GM18520 (cell line): ENCODE data around the gene SLC2A4RG.

Experiments used
- ATAC-seq: cut with Tn5 transposase; IDR thresholded peaks from one replicate; pipeline ENCODE4 v1.9.1; 2021; ENCODE audit not compliant: unreplicated experiment

Gene SLC2A4RG

DNA sequence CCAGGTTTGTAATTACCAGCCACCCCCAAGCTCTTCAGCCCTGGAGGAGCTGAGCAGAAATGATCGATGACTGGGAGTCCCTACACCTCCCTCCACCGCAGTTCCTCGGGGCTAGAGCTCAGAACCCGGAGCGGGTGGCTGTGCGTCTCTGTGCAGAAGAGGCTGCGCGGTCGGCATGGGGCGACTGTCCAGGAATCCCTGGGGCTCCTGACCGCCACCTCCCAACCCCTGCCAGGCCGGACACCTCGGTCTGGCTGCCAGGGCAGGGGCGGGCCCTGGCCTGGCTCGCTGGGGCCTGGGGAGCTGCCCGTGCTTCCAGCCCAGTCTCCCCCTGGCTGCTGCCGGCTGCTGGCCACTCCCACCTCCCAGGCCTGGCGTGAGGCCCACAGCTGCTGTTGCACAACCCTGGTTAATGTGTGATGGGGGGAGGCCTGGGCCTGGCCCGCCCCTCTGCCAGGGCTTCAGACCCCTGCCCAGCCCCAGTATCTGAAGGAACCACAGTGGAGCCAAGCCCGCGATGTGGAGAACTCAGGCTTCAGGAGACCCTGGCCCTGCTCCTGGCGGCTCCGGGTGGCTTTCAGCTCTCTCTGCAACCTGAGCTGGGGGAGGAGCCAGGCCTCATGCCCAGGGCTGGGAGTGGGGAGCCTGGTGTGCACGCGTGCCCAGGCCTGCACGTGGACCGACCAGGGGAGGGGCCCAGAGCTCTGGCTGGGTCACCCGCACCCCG lies 1.2 kb downstream of the SLC2A4RG start:
- ATAC-seq = no peak

DNA sequence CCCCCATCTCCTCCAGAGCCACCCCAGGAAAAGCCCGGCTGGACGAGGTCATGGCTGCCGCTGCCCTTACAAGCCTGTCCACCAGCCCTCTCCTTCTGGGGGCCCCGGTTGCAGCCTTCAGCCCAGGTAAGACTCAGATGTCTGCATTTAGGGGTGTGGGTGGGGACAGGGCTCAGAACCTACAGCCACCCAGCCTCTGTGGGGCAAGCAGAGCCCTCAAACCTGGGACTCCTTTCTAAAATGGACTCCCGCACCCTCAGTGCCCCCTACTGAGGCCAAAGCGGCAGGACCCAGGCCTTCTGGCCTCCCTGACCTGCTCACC lies 1.7 kb downstream of the SLC2A4RG start:
- no peak for ATAC-seq

DNA sequence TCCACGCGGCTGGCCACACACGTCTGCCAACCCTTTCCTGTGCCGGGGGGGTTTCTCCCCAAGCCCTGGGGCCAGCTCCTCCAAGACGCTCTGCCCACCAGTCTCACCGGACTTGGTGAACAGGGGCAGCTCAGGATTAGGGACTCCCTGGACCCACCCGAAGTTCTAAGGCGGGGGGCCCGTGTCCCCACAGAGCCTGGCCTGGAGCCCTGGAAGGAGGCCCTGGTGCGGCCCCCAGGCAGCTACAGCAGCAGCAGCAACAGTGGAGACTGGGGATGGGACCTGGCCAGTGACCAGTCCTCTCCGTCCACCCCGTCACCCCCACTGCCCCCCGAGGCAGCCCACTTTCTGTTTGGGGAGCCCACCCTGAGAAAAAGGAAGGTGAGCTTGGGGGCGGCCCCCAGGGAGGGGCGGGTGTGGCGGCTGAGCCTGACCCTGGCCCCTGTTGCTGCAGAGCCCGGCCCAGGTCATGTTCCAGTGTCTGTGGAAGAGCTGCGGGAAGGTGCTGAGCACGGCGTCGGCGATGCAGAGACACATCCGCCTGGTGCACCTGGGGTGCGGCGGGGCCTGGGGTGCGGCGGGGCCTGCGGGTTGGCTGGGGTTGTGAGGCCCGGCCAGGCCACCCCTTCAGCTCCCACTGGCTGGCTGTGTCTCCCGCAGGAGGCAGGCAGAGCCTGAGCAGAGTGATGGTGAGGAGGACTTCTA lies 2.3 kb downstream of the SLC2A4RG start:
- no peak for ATAC-seq

DNA sequence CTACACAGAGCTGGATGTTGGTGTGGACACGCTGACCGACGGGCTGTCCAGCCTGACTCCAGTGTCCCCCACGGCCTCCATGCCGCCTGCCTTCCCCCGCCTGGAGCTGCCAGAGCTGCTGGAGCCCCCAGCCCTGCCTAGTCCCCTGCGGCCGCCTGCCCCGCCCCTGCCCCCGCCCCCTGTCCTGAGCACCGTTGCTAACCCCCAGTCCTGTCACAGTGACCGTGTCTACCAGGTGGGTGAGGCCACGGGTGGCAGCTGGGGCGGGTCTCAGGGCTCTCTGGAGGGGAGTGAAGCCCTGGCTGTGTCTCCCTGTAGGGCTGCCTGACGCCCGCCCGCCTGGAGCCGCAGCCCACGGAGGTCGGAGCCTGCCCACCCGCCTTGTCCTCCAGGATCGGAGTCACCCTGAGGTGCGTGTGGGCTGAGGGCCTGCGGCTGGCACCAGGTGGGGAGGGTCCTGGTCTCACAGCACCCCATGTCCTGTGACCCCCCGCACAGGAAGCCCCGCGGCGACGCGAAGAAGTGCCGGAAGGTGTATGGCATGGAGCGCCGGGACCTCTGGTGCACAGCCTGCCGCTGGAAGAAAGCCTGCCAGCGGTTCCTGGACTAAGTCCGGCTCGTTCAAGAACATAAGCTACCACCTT lies 2.9 kb downstream of the SLC2A4RG start:
- no peak for ATAC-seq

DNA sequence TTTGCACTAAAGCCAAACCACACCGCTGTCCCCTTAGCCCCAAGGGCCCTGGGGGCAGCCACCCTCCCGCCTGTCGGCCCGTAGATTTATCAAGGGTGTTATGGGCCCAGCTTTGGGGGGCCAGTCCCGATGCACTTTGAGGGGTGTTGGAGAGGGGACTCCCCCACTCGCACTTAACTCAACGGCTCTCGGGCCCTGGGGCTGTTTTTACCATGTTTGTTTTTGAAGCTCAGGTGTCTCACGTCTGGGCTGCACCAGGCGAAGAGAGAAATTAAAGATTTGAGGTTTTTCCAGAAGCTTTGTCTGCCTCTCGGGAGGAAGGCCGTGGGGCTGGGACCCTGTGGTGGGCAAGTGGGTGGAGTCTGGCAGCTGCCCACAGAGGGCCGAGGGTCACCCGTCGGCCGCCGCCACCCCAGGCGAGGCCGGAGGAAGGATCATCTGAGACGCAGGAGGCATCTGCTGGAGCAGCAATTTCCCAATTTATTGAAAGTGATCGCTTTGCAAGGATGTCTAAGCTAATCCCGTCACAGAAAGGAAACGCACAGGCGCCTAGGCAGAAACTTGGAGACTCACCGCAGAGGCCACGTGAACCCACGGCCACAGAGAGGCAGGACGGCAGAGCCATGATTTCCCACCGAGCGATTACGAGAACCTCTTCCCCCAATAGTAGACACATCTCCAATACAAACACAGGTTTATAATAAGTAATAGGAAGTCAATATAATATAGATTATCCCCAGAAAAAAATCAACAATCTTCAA lies 3.8 kb downstream of the SLC2A4RG start:
- ATAC-seq = no peak

DNA sequence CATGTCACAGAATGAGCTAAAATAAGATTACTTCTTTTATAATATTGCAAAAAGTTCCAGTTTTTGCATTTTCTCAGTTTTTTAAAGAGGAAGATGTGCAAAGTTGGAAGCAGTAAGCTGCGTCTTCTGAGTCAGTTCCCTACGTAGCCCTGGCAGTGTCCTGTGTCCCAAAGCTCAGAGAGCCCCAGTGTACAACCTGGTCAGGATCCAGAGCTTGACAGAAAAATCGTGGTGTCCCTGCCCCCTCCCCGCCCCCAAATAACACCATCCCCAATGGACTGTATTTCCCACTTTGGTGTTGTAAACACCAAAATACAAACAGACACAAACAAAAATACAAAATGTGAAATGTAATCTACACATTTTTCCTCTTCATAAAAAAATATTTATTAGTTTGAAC lies 4.6 kb downstream of the SLC2A4RG start:
- ATAC-seq = no peak

DNA sequence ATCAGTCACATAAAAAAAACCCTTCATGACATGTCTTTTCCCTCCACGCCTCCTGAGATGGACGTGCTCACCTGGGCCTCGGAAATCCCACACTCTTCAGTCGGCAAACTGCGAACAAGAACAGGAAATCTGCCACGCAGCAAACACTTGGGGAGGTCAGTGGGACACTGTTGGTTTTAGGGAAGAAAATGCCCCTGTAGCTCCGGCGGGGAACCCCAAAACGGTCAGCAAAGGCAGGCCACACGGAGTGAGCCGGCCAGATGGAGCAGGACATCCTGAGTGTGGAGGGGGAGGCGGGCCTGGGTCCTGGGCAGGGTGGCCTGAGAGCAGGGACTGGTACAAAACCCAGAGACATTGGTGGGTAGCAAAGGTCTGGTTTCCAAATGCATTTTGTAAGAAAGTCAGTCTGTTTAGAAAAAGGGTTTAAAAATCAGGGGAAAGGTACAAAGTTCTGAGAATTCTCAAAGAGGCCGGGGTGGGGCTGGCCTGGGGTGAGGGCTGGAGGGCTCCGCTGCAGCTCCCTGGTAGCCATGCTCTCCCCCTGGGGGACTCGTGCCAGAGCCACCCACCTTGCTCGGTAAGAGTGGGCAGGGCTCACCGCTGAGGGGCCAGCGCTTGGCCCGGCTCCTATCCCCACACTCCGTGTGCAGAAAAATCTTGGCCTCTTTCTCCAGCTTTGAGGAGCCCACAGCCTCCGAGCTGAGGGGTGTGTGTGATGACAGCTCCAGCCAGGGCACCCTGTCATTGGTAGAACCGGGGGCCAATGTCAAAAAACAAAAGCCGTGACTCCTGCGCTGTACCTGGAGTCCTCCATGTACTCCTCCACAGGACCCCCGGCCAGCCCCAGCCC lies 5.2 kb downstream of the SLC2A4RG start:
- no peak for ATAC-seq

DNA sequence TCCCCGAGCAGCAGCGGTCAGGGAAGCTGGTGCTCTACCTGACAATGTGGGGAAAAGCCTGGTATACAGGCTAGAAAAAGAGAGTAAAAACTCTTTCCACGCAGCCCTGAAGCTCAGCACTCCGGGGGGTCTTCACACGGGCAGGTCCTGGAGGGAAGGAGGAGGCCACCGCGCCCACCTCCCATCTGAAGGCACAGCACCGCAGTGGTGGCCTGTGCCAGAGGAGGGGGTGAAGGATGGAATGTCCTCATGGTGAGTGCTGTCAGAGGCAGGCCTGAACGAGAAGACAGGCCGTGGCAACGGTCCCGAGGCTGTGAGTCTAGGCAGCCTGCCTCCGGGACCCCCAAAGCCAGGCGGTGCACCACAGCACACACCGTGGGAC lies 5.8 kb downstream of the SLC2A4RG start:
- no peak for ATAC-seq

DNA sequence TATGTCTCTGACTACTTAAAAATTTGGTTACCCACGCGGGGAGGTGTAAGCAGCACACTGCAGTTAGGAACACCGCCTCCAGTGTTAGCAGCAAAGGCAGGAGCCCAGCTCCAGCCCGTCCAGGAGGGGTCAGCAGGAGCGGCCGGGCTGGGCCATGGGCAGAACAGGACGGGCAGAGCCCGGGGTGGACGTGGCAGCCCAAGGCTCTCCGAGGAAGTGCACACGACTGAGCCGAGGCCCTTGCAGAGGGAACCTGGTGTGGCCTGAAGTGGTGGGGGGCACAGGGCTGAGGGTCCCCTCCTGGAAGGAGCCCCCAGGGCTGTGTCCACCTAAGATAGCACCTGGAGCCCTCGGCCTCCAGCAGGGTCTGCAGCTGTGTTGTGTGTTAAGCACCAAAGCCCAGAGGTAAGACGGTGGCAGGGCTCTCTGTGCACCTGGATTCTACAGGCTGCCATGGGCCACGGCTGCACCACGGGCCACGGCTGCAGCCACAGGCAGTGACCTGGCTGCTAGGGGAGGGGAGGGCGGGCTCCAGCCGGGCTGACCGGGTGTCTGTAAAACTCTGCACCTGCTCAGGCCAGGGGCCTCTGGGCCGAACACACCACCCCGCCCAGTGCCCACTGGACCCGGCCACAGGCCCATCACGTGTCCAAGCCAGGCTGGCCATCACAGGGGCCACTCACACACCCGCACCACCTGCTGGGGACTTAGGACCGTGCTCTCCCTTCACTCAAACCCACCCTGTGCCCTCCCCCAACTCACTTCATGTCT lies 6.6 kb downstream of the SLC2A4RG start:
- no peak for ATAC-seq

DNA sequence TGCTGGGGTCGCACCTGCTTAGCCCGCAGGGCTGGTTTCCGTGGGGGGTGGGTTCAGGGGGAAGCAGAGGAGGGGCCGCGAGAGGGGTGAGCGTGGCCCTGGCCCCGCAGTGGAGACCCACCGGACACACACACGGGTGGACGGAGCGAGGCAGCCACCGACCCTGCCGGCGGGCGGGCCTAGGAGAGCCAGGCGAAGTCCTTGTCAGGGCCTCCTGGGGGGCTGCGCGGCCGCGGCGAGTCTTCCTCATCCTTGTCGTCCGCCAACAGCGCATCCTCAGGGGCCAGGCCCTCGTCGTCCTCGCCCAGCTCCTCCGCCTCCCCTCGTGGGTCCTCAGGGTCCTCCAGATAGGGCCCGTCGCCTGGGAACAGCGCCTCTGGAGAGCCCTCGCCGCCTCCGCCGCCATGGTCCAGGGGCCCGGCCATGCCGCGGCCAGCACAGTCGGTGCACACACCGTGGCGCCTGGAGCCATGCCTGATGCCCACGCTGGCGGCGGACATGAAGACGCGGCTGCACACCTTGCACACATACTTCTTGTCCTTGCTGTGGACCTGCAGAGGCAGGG lies 7.3 kb downstream of the SLC2A4RG start:
- ATAC-seq = no peak

DNA sequence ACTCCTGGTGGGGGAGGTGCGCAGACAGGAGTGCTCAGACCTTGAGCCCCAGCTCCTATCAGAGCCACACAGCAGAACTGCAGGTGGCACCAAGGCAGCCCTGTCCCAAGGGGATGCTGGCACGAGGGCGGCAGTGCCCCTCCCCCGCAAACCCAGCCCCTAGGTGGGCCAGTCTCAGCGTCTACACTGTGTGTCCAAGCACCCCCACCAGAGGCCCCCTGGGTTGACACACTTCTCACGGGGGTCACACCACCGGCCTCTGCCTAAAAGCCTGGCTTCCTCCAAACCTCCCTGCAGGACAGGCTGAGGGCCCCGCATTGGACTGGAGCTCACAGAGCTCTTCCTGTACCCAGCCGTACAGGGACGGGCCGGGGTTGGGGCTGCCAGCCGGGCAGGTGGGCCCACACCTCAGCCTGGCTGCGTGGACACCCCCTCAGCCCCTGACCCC lies 8.1 kb downstream of the SLC2A4RG start:
- no peak for ATAC-seq

DNA sequence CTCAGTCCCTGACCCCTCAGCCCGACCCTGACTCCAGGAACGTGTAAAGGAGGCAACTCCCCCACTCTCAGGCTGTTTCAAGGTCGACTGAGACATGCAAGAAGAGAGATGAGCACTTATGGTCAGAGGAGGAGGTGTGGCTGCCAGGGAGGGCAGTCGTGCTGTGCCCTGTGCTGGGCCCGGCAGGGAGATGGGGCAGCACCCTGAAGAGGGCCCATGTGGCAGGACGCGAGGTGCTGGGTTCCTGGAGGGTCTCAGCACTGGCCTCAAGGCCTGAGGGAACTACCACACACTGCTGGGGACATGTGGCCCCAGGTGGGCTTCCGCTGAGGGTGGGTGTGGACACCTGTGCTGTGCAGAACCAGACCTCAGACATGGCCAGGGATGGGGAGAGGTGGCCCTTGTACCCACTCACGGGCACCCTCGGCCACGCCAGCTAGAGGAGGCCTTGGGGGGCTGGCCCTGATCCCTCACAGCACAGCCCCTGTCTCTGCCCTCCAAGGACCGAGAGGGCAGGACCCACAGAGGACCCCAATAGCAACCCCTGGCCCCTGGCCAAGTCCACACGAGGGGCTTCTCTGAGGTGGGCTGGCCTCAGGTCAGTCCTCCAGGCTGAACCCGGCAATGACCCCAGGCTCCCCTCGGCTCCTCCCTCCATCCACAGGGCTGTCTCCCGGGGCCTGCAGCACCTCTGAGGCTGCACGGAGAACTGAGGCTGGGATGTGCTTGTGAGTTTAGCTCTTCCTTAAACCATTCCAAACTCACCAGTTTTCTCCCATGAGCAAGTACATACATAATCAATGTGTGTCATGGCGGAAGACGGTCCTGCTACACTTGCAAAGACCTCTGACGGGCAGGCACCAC lies 8.7 kb downstream of the SLC2A4RG start:
- no peak for ATAC-seq

DNA sequence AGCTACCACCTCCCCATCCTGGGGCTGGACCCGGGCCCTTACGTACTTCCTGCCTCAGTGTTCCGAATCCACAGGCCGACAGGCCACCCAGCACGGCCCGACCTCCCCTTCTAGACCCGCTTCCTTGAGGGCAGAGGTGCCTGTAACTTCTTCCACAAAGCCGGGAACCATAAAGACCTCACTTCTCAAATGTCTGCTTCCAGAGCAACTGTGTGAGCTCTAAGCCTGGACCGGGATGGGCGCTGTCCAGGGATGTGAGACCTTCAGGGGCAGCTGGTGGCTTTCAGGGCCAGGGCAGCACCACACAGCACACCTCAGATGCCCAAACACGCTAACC lies 9.3 kb downstream of the SLC2A4RG start:
- ATAC-seq = no peak

DNA sequence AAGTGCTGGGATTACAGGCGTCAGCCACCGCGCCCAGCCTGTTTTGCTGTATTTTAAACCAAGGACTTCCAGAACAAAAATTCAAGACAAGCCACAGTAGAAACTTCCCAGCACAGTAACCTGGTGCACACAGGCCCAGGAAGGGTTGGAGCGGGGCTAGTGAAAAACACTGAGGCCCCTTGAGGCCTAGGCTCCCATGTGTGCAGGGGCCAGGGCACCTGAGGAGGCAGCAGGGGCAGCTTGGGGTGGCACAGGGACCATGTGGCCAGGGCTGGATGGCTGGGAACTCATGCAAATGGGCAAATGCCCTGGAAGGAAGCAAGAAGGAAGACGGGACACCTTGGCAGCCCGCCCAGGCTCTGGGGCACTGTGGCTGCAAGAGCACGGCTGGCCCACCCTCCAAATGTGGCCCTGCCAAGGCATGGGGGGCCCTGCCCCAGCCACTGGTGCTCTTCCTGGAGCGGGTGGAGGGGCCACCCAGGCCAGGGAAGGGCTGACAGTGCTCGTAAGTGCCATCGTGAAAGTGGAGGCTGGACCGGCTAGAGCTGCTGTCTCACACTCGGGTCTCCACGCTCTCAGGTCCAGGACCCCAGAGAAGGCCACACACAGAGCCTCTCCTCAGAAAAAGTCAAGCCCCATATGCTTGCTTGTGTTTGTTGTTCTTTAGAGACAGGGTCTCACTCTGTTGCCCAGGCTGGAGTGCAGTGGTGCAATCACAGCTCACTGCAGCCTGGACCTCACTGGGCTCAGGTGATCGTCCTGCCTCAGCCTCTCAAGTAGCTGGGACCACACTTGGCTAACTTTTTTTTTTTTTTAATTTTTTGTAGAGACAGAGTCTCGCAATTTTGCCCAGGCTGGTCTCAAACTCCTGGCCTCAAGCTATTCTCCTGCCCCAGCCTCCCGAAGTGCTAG lies 10.3 kb downstream of the SLC2A4RG start:
- ATAC-seq = no peak

DNA sequence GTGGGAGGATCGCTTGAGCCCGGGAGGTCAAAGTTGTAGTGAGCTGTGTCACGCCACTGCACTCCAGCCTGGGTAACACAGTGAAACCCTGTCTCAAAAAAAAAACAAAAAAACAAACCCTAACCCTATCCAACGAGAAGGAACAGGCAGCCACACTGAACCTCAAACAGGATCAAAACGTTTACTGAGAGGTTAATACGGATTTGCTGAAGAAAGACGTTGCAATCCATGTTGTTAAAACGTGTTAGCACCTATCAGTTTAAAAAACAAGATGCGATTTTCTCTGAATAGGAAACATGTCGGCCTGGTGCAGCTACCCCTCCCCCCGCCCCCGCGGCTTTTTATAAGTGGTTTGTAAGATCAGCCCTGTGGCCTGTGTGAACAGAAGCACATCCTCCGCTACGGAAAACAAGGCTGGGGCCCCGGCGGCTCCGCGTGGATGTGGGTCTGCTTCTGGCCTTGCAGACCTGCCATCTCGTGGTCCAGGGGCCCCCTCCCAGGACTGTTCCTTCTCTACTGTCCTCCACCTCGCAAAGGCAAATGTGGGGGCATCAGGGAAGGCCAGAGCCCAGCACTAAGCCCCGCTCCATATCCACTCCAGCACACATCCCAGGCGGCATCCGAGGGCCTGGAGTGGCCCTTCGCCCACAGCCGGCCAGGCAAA lies 11.4 kb downstream of the SLC2A4RG start:
- ATAC-seq = no peak

DNA sequence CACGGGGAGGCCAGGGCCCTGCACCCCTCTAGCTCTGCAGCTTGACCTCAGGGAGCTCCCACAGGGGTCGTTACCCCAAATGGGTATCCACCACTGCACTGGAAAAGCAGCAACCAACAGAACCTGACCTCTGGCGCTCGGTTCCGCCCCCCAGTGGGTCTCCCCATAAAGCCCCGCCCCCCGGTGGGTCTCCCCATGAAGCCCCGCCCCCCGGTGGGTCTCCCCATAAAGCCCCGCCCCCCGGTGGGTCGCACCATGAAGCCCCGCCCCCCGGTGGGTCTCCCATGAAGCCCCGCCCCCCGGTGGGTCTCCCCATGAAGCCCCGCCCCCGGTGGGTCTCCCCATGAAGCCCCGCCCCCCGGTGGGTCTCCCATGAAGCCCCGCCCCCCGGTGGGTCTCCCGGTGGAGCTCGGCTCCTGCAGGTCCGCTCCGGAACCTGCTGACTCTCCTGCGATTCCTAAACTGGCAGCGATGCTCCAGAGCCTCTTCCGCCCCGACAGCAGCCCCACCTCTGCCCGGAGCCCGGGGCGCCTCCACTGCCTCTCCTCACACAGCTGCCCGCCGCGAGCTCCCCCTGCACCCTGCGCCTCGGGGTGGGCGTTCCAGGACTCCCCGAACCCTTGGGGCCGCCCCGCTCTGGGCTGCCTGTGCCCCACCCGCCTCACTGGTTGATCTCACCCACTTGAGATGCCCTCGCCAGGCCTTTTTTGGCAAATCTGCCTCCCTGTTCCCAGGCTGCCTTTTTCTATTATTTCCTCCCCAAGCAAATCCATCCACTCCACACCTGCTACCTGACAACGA lies 12.1 kb downstream of the SLC2A4RG start:
- no peak for ATAC-seq
